ENCODE results near the gene ZKSCAN8.
"Not testable (repeated sequence)": the region's sequence is repeated elsewhere in the genome, so short reads cannot be mapped to it uniquely, and the experiment has no call there.

GRCh38 chr6:28102222-28102621 is 39.5 kb upstream of the ZKSCAN8 start:
- not testable (repeated sequence) for TF ChIP-seq CTCF (IDR thresholded peaks at IDR 0.05 in 8 of 11, conservative IDR thresholded peaks at IDR 0.05 in 3 of 11); POLR2AphosphoS5 (IDR thresholded peaks at IDR 0.05); POLR2A (IDR thresholded peaks at IDR 0.05)

Data from spleen (tissue), 7 donors.